A549 (cell line): ENCODE data around the gene DCUN1D1. TPM values are rescaled to one million over a fixed set of nuclear protein-coding genes. Genes with fewer than 3 reads are reported as not detected.
A peak's percentile ranks its signal among the peaks of the same experiment; 100 is the strongest.

Experiments
- ATAC-seq, 2 experiments: fragments of 200-7000 bp in 1 of 2; fragments of >200 bp in 1 of 2; cut with Nextera tagmentation in 1 of 2; cut with Tn5 transposase in 1 of 2; 3 replicates each; pipeline versions ENCODE4 v1.8.0 to v1.9.1; 2018 to 2020; ENCODE audit warnings: mild to moderate bottlenecking in 1 of 2, moderate library complexity in 1 of 2
- CTCF ChIA-PET: fragments of 300-600 bp; sonication (Branson Sonifier 250); formaldehyde crosslinking; extraction: SDS; loops from one replicate; lab custom pipeline; 2021; ENCODE audit warnings: antibody characterized with exemption, inconsistent platforms; lab: Yijun Ruan, JAX
- POLR2A ChIA-PET: fragments of 350-600 bp; formaldehyde crosslinking; extraction: SDS; loops from one replicate; lab custom pipeline; 2021; ENCODE audit warnings: antibody characterized with exemption, inconsistent platforms; lab: Yijun Ruan, JAX
- DNase-seq, 2 experiments: peaks; one replicate each; pipeline versions ENCODE4 v3.0.0 to v3.0.0-alpha.2; 2011 to 2016; ENCODE audit warnings: low read depth in 1 of 2, low spot score in 1 of 2
- FAIRE-seq: peaks from 2 replicates; lab custom pipeline; 2011; peaks lifted over from hg19 to GRCh38; lab: Jason Lieb, UNC
- H3K27ac ChIP-seq, 2 experiments: fragments of >200 bp; sonication (Bioruptor Twin); formaldehyde crosslinking; 3 replicates each; pipeline ENCODE4 v1.5.1; 2016 to 2017
- H3K4me1 ChIP-seq: fragments of >200 bp; sonication (Bioruptor Twin); formaldehyde crosslinking; 3 replicates; pipeline ENCODE4 v1.6.1; 2016
- H3K4me2 ChIP-seq: fragments of >200 bp; sonication (Bioruptor Twin); formaldehyde crosslinking; 3 replicates; pipeline ENCODE4 v1.6.1; 2016
- H3K4me3 ChIP-seq: fragments of >200 bp; sonication (Bioruptor Twin); formaldehyde crosslinking; 3 replicates; pipeline ENCODE4 v1.5.1; 2016
- H3K9me3 ChIP-seq: fragments of >200 bp; sonication (Bioruptor Twin); formaldehyde crosslinking; 3 replicates; pipeline ENCODE4 v1.6.1; 2016
- BCL3 ChIP-seq: fragments of >200 bp; sonication (Bioruptor Twin); formaldehyde crosslinking; IDR thresholded peaks from 3 replicates; pipeline ENCODE4 v1.6.1; 2016
- BHLHE40 ChIP-seq: IDR thresholded peaks from 2 replicates; pipeline ENCODE4 v1.6.1; 2012; ENCODE audit warnings: low read depth, low read length, inconsistent platforms
- CBX2 ChIP-seq: fragments of 200-600 bp; sonication (generic); IDR thresholded peaks from 2 replicates; pipeline ENCODE4 v1.6.1; 2016; ENCODE audit warnings: low read depth, mild to moderate bottlenecking, borderline replicate concordance
- CEBPB ChIP-seq, 2 experiments: fragments of >200 bp in 1 of 2; sonication (Bioruptor Twin) in 1 of 2; formaldehyde crosslinking in 1 of 2; IDR thresholded peaks; 2 replicates each; pipeline ENCODE4 v1.6.1; 2012 to 2016
- ELK1 ChIP-seq: fragments of 150-350 bp; IDR thresholded peaks from 2 replicates; pipeline ENCODE4 v1.6.1; 2014; ENCODE audit warnings: low read depth, mild to moderate bottlenecking, low read length
- GATA3 ChIP-seq: IDR thresholded peaks from 2 replicates; pipeline ENCODE4 v1.6.1; 2012; ENCODE audit warnings: borderline replicate concordance
- HMGXB4 ChIP-seq: fragments of 250-450 bp; sonication (Bioruptor Pico); IDR thresholded peaks from 2 replicates; pipeline ENCODE4 v1.5.0; 2021; ENCODE audit warnings: mild to moderate bottlenecking, moderate library complexity, borderline replicate concordance
- HOXA7 ChIP-seq: fragments of 250-450 bp; sonication (Bioruptor Pico); IDR thresholded peaks from 2 replicates; pipeline ENCODE4 v1.5.0; 2020; ENCODE audit warnings: mild to moderate bottlenecking, moderate library complexity
- JUN ChIP-seq, 2 experiments: fragments of >200 bp; sonication (Bioruptor Twin); formaldehyde crosslinking; IDR thresholded peaks; 2 replicates in 1 of 2; 3 replicates in 1 of 2; pipeline ENCODE4 v1.6.1; 2016 to 2017
- MAFK ChIP-seq: fragments of 450-650 bp; IDR thresholded peaks from 2 replicates; pipeline ENCODE4 v1.6.1; 2014; ENCODE audit not compliant: partially characterized antibody
- MAX ChIP-seq: IDR thresholded peaks from 2 replicates; pipeline ENCODE4 v1.6.1; 2012
- PBX3 ChIP-seq: IDR thresholded peaks from 2 replicates; pipeline ENCODE4 v1.6.1; 2012
- POLR2AphosphoS2 ChIP-seq: conservative IDR thresholded peaks from 2 replicates; pipeline ENCODE4 v1.6.1; 2012; ENCODE audit warnings: low read length, improper control_type of control experiment, inconsistent platforms
- RAD21 ChIP-seq, 2 experiments: fragments of >200 bp in 1 of 2; sonication (Bioruptor Twin) in 1 of 2; formaldehyde crosslinking in 1 of 2; IDR thresholded peaks in 1 of 2; conservative IDR thresholded peaks in 1 of 2; 2 replicates in 1 of 2; 3 replicates in 1 of 2; pipeline ENCODE4 v1.6.1; 2012 to 2018; ENCODE audit warnings: inconsistent platforms in 1 of 2
- RFX5 ChIP-seq: fragments of 450-650 bp; IDR thresholded peaks from 2 replicates; pipeline ENCODE4 v1.7.1; 2014; ENCODE audit warnings: antibody characterized with exemption, mild to moderate bottlenecking, moderate library complexity
- RNF2 ChIP-seq: fragments of 200-600 bp; sonication (generic); IDR thresholded peaks from 2 replicates; pipeline ENCODE4 v1.6.1; 2016; ENCODE audit warnings: low read depth, mild to moderate bottlenecking, antibody characterized with exemption, moderate library complexity, borderline replicate concordance
- SMC3 ChIP-seq: fragments of >200 bp; sonication (Bioruptor Twin); formaldehyde crosslinking; IDR thresholded peaks from 3 replicates; pipeline ENCODE4 v1.6.1; 2018; ENCODE audit warnings: inconsistent platforms
- SREBF2 ChIP-seq: fragments of 450-650 bp; IDR thresholded peaks from 2 replicates; pipeline ENCODE4 v1.6.1; 2014; ENCODE audit warnings: mild to moderate bottlenecking, moderate library complexity
- TFCP2L1 ChIP-seq: fragments of 250-450 bp; sonication (Bioruptor Pico); IDR thresholded peaks from 2 replicates; pipeline ENCODE4 v1.5.0; 2021; ENCODE audit warnings: mild to moderate bottlenecking
- ZFP36 ChIP-seq: fragments of 450-650 bp; IDR thresholded peaks from 2 replicates; pipeline ENCODE4 v1.6.1; 2014; ENCODE audit warnings: borderline replicate concordance; ENCODE audit not compliant: partially characterized antibody
- ZNF302 ChIP-seq: fragments of 250-450 bp; sonication (Bioruptor Pico); IDR thresholded peaks from 2 replicates; pipeline ENCODE4 v1.9.0; 2021; ENCODE audit warnings: inconsistent platforms, mild to moderate bottlenecking, moderate library complexity
- ZSCAN20 ChIP-seq: fragments of 250-450 bp; sonication (Bioruptor Pico); IDR thresholded peaks from 2 replicates; pipeline ENCODE4 v1.8.0; 2022; ENCODE audit warnings: mild to moderate bottlenecking, moderate library complexity
- WGBS: methylation state at CpG from one replicate; pipeline ENCODE4 v1.1.6; 2017; ENCODE audit errors: missing lambda C conversion rate; 5-methylcytosine and 5-hydroxymethylcytosine counted together
- polyA plus RNA-seq, 4 experiments: library from polyadenylated mRNA; depleted of rRNA in 3 of 4; stranded (reverse); fragments of >200 nt; fragmentation: RNase III in 1 of 4; extraction: RNeasy Plus Mini Kit Qiagen cat#74134 plus additional on column Dnase treatment in 1 of 4; gene quantifications; 2 replicates in 3 of 4; 3 replicates in 1 of 4; pipeline ENCODE4 v1.2.3, GENCODE V29; 2011 to 2017

DCUN1D1 gene
- polyA plus RNA-seq, 2 of the 4 experiments (the other 2 are of a cell fraction) = 20.3 to 34.4 TPM

- DNase-seq (no peak), ATAC-seq (no peak), FAIRE-seq (no peak)
- Histone ChIP-seq H3K4me3 (no peak overlapping the region), H3K4me2 (no peak overlapping the region), H3K4me1 (peaks cover 34% of the 10 kb centered on the region), H3K9me3 (no peaks in the 10 kb centered on the region), H3K27ac (no peak overlapping the region)
- ChIA-PET POLR2A (no interaction called here), CTCF (interaction anchor here (1.0 kb wide), 1 partner anchor 9 kb away, joined by 3 read pairs; no protein-coding TSS in a partner anchor)
- WGBS = 86% methylated on average over 3 of the region's 3 CpGs
- TF ChIP-seq PBX3 (no peak), BCL3 (no peak), TFCP2L1 (CRISPR knock-in tag) (no peak), BHLHE40 (no peak), SREBF2 (no peak), CBX2 (no peak), MAX (no peak), ELK1 (no peak), HOXA7 (CRISPR knock-in tag) (no peak), MAFK (no peak)
Measured at GRCh38 chr3:182970811-182971418, 9.4 kb downstream of the DCUN1D1 start.

- WGBS = 93% methylated on average over 7 of the region's 7 CpGs
- Histone ChIP-seq H3K4me2 (peak overlapping the region; percentile 56; the same call in 2 of the 3 replicates), H3K4me1 (peaks cover 34% of the 10 kb centered on the region), H3K27ac (no peak overlapping the region; a peak in 1 of 6 replicates), H3K9me3 (no peaks in the 10 kb centered on the region), H3K4me3 (no peak overlapping the region)
- POLR2A ChIA-PET = no interaction called here
- DNase-seq (no peak), FAIRE-seq (no peak), ATAC-seq (no peak)
- CTCF ChIA-PET = interaction anchor here (1.1 kb wide), 1 partner anchor 17 kb away, joined by 3 read pairs; no protein-coding TSS in a partner anchor
- TF ChIP-seq POLR2AphosphoS2 = no peak
- TF ChIP-seq RAD21 (conservative IDR thresholded peaks at IDR 0.05 in 1 of 2, IDR thresholded peaks at IDR 0.05 in 1 of 2) = no peak
- no peak for TF ChIP-seq GATA3
- TF ChIP-seq RNF2 = no peak
- no peak for TF ChIP-seq HOXA7 (CRISPR knock-in tag)
- no peak for TF ChIP-seq ZFP36
- no peak for TF ChIP-seq BCL3
- no peak for TF ChIP-seq RFX5
- no peak for TF ChIP-seq JUN (IDR thresholded peaks at IDR 0.05)
- no peak for TF ChIP-seq ZNF302 (CRISPR knock-in tag)
- TF ChIP-seq SMC3 = no peak
- no peak for TF ChIP-seq ZSCAN20 (CRISPR knock-in tag)
- no peak for TF ChIP-seq CEBPB (IDR thresholded peaks at IDR 0.05)
- no peak for TF ChIP-seq HMGXB4
Measured at GRCh38 chr3:182969853-182970252, 10.5 kb downstream of the DCUN1D1 start.
